Measurements from ENCODE around the gene DENND10. TPM values are rescaled to one million over a fixed set of nuclear protein-coding genes. Genes with fewer than 3 reads are reported as not detected.
A peak's percentile ranks its signal among the peaks of the same experiment; 100 is the strongest.

Gene DENND10
- total RNA-seq, 1 donor from 2014 or later, result 48.1 TPM

GRCh38 chr10:119061352-119061751 is 42.6 kb upstream of the DENND10 start:
- no peak overlapping the region for H3K27ac Mint-ChIP-seq (ENCODE audit: unreplicated experiment)
- peaks cover 39% of the 10 kb centered on the region for H3K36me3 Mint-ChIP-seq (ENCODE audit: low read depth)
- H3K4me3 Mint-ChIP-seq, result no peak overlapping the region
- TF ChIP-seq CTCF (conservative IDR thresholded peaks at IDR 0.05), result no peak
- no peaks in the 10 kb centered on the region for H3K4me1 Mint-ChIP-seq
- no peak for DNase-seq (ENCODE audit: low read depth, low spot score)
- no peaks in the 10 kb centered on the region for H3K27me3 Mint-ChIP-seq (ENCODE audit: low read depth)
- no peaks in the 10 kb centered on the region for H3K9me3 Mint-ChIP-seq

GRCh38 chr10:119061926-119062325 is 42.0 kb upstream of the DENND10 start:
- H3K36me3 Mint-ChIP-seq (ENCODE audit: low read depth), result peaks cover 39% of the 10 kb centered on the region
- no peak for DNase-seq (ENCODE audit: low read depth, low spot score)

GRCh38 chr10:119070395-119071165 is 33.3 kb upstream of the DENND10 start:
- no peak for TF ChIP-seq CTCF (conservative IDR thresholded peaks at IDR 0.05)
- Mint-ChIP-seq H3K36me3 (ENCODE audit: low read depth) (peaks cover 31% of the 10 kb centered on the region), H3K4me1 (no peaks in the 10 kb centered on the region), H3K27me3 (ENCODE audit: low read depth) (no peaks in the 10 kb centered on the region), H3K4me3 (no peak overlapping the region), H3K27ac (ENCODE audit: unreplicated experiment) (no peak overlapping the region), H3K9me3 (no peaks in the 10 kb centered on the region)
- DNase-seq (ENCODE audit: low read depth, low spot score), result no peak

More at GRCh38 chr10:119061926-119062325, 42.0 kb upstream of the DENND10 start:
- no peak for TF ChIP-seq CTCF (conservative IDR thresholded peaks at IDR 0.05)
- Mint-ChIP-seq H3K27ac (ENCODE audit: unreplicated experiment) (no peak overlapping the region), H3K27me3 (ENCODE audit: low read depth) (no peaks in the 10 kb centered on the region), H3K9me3 (no peaks in the 10 kb centered on the region), H3K4me1 (no peaks in the 10 kb centered on the region), H3K4me3 (no peak overlapping the region)

- Mint-ChIP-seq H3K4me3 (peak overlapping the region; percentile 39), H3K4me1 (peaks cover 13% of the 10 kb centered on the region), H3K36me3 (ENCODE audit: low read depth) (peaks cover 31% of the 10 kb centered on the region), H3K27me3 (ENCODE audit: low read depth) (no peaks in the 10 kb centered on the region), H3K27ac (ENCODE audit: unreplicated experiment) (no peak overlapping the region), H3K9me3 (no peaks in the 10 kb centered on the region)
- no peak for TF ChIP-seq CTCF (conservative IDR thresholded peaks at IDR 0.05)
- DNase-seq (ENCODE audit: low read depth, low spot score), result no peak
Measured at GRCh38 chr10:119073584-119073983, 30.3 kb upstream of the DENND10 start.

GRCh38 chr10:119078422-119079179 is 25.3 kb upstream of the DENND10 start:
- H3K36me3 Mint-ChIP-seq (ENCODE audit: low read depth), result peaks cover 14% of the 10 kb centered on the region
- TF ChIP-seq CTCF (conservative IDR thresholded peaks at IDR 0.05), result no peak
- H3K4me1 Mint-ChIP-seq, result peaks cover 35% of the 10 kb centered on the region
- peak overlapping the region; percentile 99 for H3K4me3 Mint-ChIP-seq
- no peaks in the 10 kb centered on the region for H3K9me3 Mint-ChIP-seq
- no peak for DNase-seq (ENCODE audit: low read depth, low spot score)
- H3K27ac Mint-ChIP-seq (ENCODE audit: unreplicated experiment), result peak overlapping the region; percentile 87
- H3K27me3 Mint-ChIP-seq (ENCODE audit: low read depth), result no peaks in the 10 kb centered on the region

All from neural crest cell (in vitro differentiated cells).